ENCODE measurements around the gene JAKMIP2. TPM values are rescaled to one million over a fixed set of nuclear protein-coding genes. Genes with fewer than 3 reads are reported as not detected.

The JAKMIP2 gene
- total RNA-seq, 1 experiment from 2014 or later = 8.4 TPM

- DNase-seq (ENCODE audit: low spot score) = no peak
These were observed 85.1 kb downstream of the JAKMIP2 start for GRCh38 chr5:147697380-147697779.

DNA sequence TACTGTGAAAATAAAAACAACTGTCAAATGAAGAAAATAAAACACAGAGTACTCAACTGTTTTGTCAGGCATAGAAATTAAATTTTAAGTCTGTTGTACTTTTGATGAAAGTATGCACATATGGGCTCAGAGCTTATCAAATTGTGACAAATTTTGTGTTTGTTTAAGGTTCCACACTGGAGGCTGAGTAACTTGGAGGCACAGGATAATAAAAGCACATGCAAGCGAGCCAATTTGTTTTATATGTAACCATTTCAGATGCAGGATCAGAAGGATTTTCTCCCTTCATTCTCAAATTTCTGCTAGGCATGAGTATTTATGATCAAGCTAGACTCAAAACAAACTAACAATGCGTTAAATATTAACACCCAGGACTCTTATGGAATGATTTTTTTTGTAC is 87.8 kb downstream of the JAKMIP2 start:
- no peak for DNase-seq (ENCODE audit: low spot score)

DNA sequence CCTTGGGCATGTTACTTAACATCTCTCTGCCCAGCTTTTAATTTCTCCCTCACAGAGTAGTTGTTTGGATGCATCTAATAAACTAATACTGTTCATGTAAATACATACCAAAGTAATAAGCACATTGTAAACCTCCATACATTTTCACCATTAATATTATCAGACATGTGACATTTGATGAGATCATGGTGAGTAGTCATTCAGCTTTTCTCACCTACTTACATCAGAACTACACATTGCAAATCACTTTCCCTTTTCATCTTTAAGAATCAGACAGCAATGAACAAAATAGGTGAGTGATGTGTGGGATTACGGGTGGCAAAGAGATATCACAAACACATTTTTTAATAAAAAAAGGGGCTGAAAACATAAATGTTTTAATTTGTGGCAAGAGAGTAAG is 89.3 kb downstream of the JAKMIP2 start:
- no peak for DNase-seq (ENCODE audit: low spot score)

DNA sequence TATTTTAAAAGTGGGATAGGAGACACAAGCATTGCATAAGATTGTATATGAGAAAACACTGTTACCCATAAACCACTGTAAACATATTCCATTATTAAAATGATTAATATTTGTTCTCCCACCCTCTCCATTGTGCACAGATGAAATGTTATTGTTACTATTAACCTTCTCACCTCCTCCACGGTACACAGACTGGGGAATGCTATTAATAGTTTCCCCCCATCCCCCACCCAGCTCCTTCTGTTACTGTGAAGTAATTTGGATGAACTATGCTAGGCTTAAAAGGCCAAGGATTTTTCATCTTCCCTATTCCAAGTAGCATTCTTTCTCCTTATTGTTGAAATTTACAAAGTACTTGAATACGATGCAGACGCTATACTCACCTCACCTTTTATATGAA is 91.4 kb downstream of the JAKMIP2 start:
- no peak for DNase-seq (ENCODE audit: low spot score)

- DNase-seq (ENCODE audit: low spot score) = no peak
These were observed 91.9 kb downstream of the JAKMIP2 start for GRCh38 chr5:147690595-147690994.

- no peak for DNase-seq (ENCODE audit: low spot score)
These were observed 93.1 kb downstream of the JAKMIP2 start for GRCh38 chr5:147689426-147689825.

- DNase-seq (ENCODE audit: low spot score) = no peak
These were observed 93.7 kb downstream of the JAKMIP2 start for GRCh38 chr5:147688656-147689356.

DNA sequence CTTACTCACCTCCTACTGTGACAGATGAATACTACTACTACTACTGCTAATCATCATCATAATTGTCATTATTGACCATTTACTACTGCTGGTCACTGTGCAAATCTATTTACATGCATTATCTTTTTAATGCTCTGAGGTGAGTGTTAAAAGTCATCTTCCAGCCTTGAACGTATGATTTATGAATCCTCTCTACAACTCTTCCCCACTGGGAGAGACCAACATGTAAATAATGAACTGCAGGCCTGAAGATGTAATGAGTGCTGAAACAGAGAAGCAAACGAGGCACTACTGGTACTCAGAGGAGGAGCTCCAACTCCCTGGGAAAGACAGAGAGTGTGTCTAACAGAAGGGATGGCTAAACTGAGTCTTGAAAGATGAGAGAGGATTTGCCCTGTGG is 95.4 kb downstream of the JAKMIP2 start:
- no peak for DNase-seq (ENCODE audit: low spot score)

GRCh38 chr5:147686421-147686820 is 96.1 kb downstream of the JAKMIP2 start:
- no peak for DNase-seq (ENCODE audit: low spot score)

DNA sequence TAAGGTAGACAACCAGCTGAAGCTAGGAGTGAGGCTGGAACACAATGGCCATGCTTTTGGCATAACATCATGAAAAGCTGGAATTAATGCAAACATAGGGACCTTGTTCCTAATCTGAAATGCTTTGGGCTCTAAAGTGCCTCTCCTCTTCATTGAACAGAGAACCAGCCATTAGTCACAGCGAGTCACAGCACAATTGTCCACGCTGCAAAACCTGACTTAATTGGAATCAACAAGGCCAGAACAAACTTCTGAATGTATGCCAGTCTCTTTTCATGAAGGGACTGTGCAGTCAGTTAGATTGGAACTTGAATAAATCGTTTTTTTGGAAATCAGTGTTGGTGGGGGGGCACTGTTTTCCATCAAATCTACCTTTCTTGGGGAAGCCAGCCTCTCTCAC is 96.5 kb downstream of the JAKMIP2 start:
- no peak for DNase-seq (ENCODE audit: low spot score)

- DNase-seq (ENCODE audit: low spot score) = no peak
These were observed 107.4 kb downstream of the JAKMIP2 start for GRCh38 chr5:147675168-147675567.

- no peak for DNase-seq (ENCODE audit: low spot score)
These were observed 108.1 kb downstream of the JAKMIP2 start for GRCh38 chr5:147674411-147674810.

GRCh38 chr5:147673791-147674190 is 108.7 kb downstream of the JAKMIP2 start:
- no peak for DNase-seq (ENCODE audit: low spot score)

DNA sequence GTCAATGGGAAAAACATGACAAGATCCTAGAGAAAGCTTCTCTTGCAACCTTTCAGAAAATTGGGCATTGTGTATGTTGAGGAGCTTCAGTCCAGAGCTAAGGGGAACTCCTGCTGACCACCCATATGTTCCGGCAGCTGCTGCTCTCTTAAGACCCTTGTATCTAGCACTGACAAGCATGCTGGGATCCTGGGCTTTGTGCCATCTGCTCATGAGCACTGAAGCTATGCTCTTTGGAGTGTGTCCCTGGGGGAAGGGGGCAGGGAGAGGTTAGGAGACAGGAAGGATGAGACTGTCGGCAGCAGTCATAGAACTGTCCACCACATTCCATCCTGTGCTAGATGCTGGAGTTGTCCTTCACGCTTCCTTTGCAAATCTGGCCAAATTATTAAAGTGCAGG is 109.3 kb downstream of the JAKMIP2 start:
- DNase-seq (ENCODE audit: low spot score) = no peak

GRCh38 chr5:147671365-147671764 is 111.2 kb downstream of the JAKMIP2 start:
- DNase-seq (ENCODE audit: low spot score) = no peak

DNA sequence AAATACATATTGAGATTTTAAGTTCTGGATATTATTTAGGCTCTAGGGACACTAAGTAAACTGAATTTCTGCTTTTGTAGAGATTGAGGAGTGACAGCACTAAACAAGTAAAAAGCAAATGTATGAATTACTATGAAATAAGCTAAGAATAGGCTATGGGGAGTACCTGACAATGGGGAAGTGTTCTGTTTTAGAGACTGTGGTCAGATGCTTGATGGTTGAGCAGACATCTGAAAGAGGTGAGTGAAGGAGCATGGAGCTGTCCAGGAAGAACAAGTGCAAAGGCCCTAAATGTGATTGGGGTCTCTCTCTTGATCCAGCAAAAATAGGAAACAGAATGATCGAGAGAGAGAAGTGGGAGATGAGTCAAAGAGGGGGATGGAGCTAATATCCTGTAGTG is 111.7 kb downstream of the JAKMIP2 start:
- DNase-seq (ENCODE audit: low spot score) = no peak

GRCh38 chr5:147669169-147669869 is 113.2 kb downstream of the JAKMIP2 start:
- DNase-seq (ENCODE audit: low spot score) = no peak

DNA sequence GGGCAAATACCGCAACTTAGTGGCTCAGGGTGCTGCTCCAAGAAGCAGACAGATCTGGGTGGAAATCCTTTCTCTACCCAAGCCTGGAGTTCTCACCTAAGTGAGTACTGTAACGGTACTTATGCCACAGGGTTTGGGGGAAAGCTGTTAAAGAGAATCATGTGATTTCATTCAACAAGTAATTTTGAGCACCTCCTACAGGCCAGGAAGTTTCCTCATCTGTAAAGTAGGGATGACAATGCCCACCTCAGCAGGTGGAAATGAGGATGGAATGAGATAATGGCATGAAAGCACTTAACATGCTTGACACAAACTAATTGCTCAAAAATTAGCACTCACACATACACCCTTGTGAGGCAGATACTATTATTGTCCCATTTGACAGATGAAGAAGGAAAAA is 114.1 kb downstream of the JAKMIP2 start:
- no peak for DNase-seq (ENCODE audit: low spot score)

GRCh38 chr5:147667363-147667762 is 115.2 kb downstream of the JAKMIP2 start:
- DNase-seq (ENCODE audit: low spot score) = no peak

DNA sequence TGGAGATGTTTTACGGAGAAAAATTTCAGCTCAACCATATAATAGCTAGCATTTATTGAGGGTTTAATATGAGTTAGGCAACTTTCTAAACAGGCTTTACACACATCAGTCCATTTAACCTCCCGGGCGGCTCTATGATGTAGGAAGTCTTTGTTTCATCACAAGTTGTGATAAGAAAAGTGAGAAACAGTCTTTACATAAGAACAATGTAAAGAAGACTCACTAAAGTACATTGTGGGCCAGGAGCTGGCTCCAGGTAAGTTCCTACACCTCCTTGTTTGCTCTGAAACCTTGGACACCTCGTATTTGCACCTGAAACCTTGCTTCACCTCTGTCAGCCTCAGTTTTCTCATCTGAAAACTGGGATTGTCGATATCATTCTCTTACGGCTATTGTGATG is 116.1 kb downstream of the JAKMIP2 start:
- DNase-seq (ENCODE audit: low spot score) = no peak

GRCh38 chr5:147661541-147661940 is 121.0 kb downstream of the JAKMIP2 start:
- DNase-seq (ENCODE audit: low spot score) = no peak

DNA sequence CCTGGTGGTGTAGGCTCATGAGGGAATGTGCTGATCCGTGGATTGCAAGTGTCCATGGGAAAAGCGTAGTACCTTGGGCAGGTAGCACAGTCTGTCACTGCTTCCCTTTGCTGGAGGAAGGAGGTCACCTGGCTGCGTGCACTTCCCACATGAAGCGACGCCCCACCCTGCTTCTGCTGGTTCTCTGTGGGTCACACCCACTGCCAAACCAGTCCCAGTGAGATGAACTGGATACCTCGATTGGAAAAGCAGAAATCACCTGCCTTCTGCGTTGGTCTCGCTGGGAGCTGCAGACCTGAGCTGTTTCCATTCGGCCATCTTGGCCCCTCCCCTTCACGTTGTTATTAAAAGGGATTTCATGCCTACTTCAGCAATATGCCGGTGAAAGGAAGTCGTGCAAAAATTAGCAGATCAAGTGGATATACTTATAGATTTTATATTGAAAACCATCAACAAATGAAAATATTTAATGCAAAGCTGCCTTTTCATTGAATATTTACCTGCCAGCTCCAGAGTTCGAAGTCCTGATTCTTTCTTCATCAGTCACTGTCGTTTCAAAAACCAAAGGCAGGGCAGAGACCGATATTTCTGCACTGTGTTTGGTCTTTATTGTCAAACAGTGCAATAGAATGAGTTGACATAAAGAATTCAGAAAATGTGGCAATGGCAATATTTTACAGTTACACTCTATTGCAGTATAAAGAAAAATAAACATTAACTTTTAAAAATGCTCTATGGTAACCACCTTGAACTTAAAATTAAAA is 123.2 kb downstream of the JAKMIP2 start:
- no peak for DNase-seq (ENCODE audit: low spot score)
